GM12864 (cell line): ENCODE measurements around the gene TWSG1.
"Not testable (repeated sequence)": the region's sequence is repeated elsewhere in the genome, so short reads cannot be mapped to it uniquely, and the experiment has no call there.

Source experiments
- DNase-seq: peaks from one replicate; pipeline ENCODE4 v3.0.0-alpha.2; 2011; ENCODE audit warnings: low read depth
- H3K4me3 ChIP-seq: 2 replicates; pipeline ENCODE4 v1.5.1; 2011; ENCODE audit warnings: mild to moderate bottlenecking, low read depth, low read length, control low read depth
- TF ChIP-seq, protein P1 (sequence below): IDR thresholded peaks from 2 replicates; pipeline ENCODE4 v1.5.1; 2011; ENCODE audit warnings: low read depth, mild to moderate bottlenecking, moderate library complexity, low read length, control low read depth, inconsistent platforms; ENCODE audit errors: missing control alignments

Gene TWSG1

DNA sequence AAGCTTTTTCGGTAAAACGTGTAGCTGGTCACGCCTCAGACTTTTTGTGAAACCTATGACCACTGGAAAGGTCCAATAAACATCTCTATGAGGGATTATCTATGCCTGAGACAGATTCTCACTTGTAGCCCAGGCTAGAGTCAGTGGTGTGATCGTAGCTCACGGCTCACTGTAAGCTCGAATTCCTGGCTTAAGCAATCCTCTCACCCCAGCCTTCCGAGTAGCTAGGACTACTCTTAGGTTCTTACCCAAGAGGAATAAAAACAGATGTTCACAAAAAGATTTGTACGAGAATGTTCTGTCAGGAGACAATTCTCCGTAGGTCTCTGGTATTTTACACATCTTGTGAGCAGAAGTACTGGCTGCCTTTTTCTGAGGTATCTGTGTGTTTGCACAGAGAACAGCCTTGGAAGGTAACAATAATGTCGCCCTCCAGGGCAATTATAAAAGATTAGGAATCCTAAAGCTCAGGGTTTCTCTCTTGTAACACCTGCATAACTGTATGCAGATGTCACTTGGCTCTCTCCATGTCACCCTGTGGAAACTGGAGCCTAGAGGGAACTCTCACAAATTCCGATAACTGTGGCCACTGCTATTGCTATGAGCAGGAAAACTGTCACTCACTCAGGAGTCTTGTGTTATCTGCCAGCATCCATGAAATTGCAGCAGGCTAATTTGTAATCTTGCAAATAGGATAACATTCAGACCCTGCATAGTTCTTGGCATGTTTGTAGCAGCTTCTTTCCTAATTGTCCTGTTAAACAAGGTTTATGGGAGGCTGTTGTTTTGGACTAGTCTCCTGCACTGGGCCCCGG lies 115.2 kb downstream of the TWSG1 start:
- no peak overlapping the region for H3K4me3 ChIP-seq
- TF ChIP-seq, protein P1, sequence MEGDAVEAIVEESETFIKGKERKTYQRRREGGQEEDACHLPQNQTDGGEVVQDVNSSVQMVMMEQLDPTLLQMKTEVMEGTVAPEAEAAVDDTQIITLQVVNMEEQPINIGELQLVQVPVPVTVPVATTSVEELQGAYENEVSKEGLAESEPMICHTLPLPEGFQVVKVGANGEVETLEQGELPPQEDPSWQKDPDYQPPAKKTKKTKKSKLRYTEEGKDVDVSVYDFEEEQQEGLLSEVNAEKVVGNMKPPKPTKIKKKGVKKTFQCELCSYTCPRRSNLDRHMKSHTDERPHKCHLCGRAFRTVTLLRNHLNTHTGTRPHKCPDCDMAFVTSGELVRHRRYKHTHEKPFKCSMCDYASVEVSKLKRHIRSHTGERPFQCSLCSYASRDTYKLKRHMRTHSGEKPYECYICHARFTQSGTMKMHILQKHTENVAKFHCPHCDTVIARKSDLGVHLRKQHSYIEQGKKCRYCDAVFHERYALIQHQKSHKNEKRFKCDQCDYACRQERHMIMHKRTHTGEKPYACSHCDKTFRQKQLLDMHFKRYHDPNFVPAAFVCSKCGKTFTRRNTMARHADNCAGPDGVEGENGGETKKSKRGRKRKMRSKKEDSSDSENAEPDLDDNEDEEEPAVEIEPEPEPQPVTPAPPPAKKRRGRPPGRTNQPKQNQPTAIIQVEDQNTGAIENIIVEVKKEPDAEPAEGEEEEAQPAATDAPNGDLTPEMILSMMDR = no peak
- DNase-seq = no peak

DNA sequence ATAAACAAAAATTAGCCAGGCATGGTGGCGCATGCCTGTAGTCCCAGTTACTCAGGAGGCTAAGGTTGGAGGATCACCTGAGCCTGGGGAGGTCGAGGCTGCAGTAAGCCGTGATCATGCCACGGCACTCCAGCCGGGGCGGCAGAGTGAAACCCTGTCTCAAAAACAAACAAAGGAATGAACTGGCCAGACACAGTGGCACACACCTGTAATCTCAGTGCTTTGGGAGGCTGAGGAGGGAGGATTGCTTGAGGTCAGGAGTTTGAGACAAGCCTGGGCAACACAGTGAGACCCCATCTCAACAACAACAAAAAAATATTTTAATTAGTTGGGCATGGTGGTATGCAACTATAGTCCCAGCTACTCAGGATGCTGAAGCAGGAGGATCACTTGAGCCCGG lies 116.3 kb downstream of the TWSG1 start:
- DNase-seq = not testable (repeated sequence)

More for the DNA sequence above, 116.3 kb downstream of the TWSG1 start:
- H3K4me3 ChIP-seq = not testable (repeated sequence)
